HepG2 (cell line): ENCODE data around the gene PRKCE. TPM values are rescaled to one million over a fixed set of nuclear protein-coding genes. Genes with fewer than 3 reads are reported as not detected.

Experiments
- ARID5B ChIP-seq: IDR thresholded peaks from 2 replicates; pipeline ENCODE4 v1.4.0; 2020; ENCODE audit warnings: mild to moderate bottlenecking, missing genetic modification reagents
- BHLHE40 ChIP-seq: IDR thresholded peaks from 2 replicates; pipeline ENCODE4 v1.6.1; 2011; ENCODE audit warnings: low read length, improper control_type of control experiment
- DNMT1 ChIP-seq: sonication (generic); formaldehyde crosslinking; IDR thresholded peaks from 2 replicates; pipeline ENCODE4 v1.5.1; 2020; ENCODE audit warnings: mild to moderate bottlenecking, missing genetic modification reagents
- HNRNPL ChIP-seq: fragments of 200-400 bp; formaldehyde crosslinking; IDR thresholded peaks from 2 replicates; pipeline ENCODE4 v1.6.1; 2017; ENCODE audit warnings: mild to moderate bottlenecking, low read depth, low read length
- ISL2 ChIP-seq: sonication (generic); formaldehyde crosslinking; IDR thresholded peaks from 2 replicates; pipeline ENCODE4 v1.5.0; 2020; ENCODE audit warnings: missing genetic modification reagents
- NBN ChIP-seq: fragments of 450-650 bp; conservative IDR thresholded peaks from 2 replicates; pipeline ENCODE4 v1.6.1; 2017
- NR0B2 ChIP-seq: sonication (generic); formaldehyde crosslinking; IDR thresholded peaks from 2 replicates; pipeline ENCODE4 v1.4.0; 2020; ENCODE audit warnings: mild to moderate bottlenecking, missing genetic modification reagents
- POLR2AphosphoS2 ChIP-seq: IDR thresholded peaks from 2 replicates; pipeline ENCODE4 v1.6.1; 2011; ENCODE audit warnings: low read depth, low read length, improper control_type of control experiment
- RAD51 ChIP-seq: fragments of 450-650 bp; IDR thresholded peaks from 2 replicates; pipeline ENCODE4 v1.6.1; 2016; ENCODE audit warnings: borderline replicate concordance
- RFXAP ChIP-seq: sonication (generic); formaldehyde crosslinking; IDR thresholded peaks from 2 replicates; pipeline ENCODE4 v1.4.0; 2020; ENCODE audit warnings: missing genetic modification reagents, borderline replicate concordance
- SSRP1 ChIP-seq: IDR thresholded peaks from 2 replicates; pipeline ENCODE4 v1.6.1; 2016; ENCODE audit warnings: control low read depth
- TFDP2 ChIP-seq: sonication (generic); formaldehyde crosslinking; IDR thresholded peaks from 2 replicates; pipeline ENCODE4 v1.4.0; 2020; ENCODE audit warnings: missing genetic modification reagents
- ZEB1 ChIP-seq: IDR thresholded peaks from 2 replicates; pipeline ENCODE4 v1.6.1; 2012; ENCODE audit warnings: mild to moderate bottlenecking, low read depth, inconsistent platforms; ENCODE audit not compliant: insufficient replicate concordance
- ZNF296 ChIP-seq: sonication (generic); formaldehyde crosslinking; conservative IDR thresholded peaks from 2 replicates; pipeline ENCODE4 v1.5.0; 2020; ENCODE audit warnings: mild to moderate bottlenecking, missing genetic modification reagents
- ZNF441 ChIP-seq: sonication (generic); formaldehyde crosslinking; IDR thresholded peaks from 2 replicates; pipeline ENCODE4 v1.7.0; 2021; ENCODE audit warnings: missing genetic modification reagents, borderline replicate concordance
- ZNF460 ChIP-seq: sonication (generic); formaldehyde crosslinking; IDR thresholded peaks from 2 replicates; pipeline ENCODE4 v1.5.1; 2020; ENCODE audit warnings: missing genetic modification reagents, mild to moderate bottlenecking, borderline replicate concordance
- ZNF687 ChIP-seq: sonication (generic); formaldehyde crosslinking; IDR thresholded peaks from 2 replicates; pipeline ENCODE4 v1.5.1; 2020; ENCODE audit warnings: mild to moderate bottlenecking, missing genetic modification reagents, moderate library complexity
- polyA plus RNA-seq, 8 experiments: library from polyadenylated mRNA; depleted of rRNA in 3 of 8; stranded (reverse) in 7 of 8; unstranded in 1 of 8; fragments of >200 nt; fragmentation: Illumina TruSeq in 4 of 8; extraction: Trizol in 4 of 8; gene quantifications; 2 replicates each; pipeline versions ENCODE4 v1.2.1 to v1.2.3, GENCODE V29; 2011 to 2016; ENCODE audit warnings: low read depth in 4 of 8, missing spikeins in 1 of 8, mixed read lengths in 1 of 8; ENCODE audit not compliant: insufficient read depth in 1 of 8
- total RNA-seq, 5 experiments: library from RNA; depleted of rRNA; stranded (reverse); fragments of >200 nt; fragmentation: Illumina TruSeq; extraction: Trizol; gene quantifications; 2 replicates each; pipeline ENCODE4 v1.2.3, GENCODE V29; 2016; ENCODE audit warnings: low read depth in 1 of 5

The PRKCE gene
- total and polyA plus RNA-seq, 2 of the 13 experiments (the other 11 are each of a cell fraction or from before 2014, with no cell fraction given): 1.0 to 3.9 TPM

- TF ChIP-seq ZNF296 (no peak), TFDP2 (peak; percentile 54; the same call in 1 of the 2 replicates), RAD51 (no peak), POLR2AphosphoS2 (no peak), NBN (no peak), ZNF460 (no peak), ZNF441 (CRISPR knock-in tag) (no peak), NR0B2 (CRISPR knock-in tag) (no peak), HNRNPL (peak; percentile 74), ZEB1 (peak; percentile 42), SSRP1 (CRISPR knock-in tag) (no peak), DNMT1 (no peak), RFXAP (CRISPR knock-in tag) (peak; percentile 90), BHLHE40 (peak; percentile 77), ARID5B (CRISPR knock-in tag) (peak; percentile 99), ISL2 (CRISPR knock-in tag) (peak; percentile 95), ZNF687 (CRISPR knock-in tag) (peak; percentile 77)
These were observed 340.7 kb downstream of the PRKCE start (continued) for GRCh38 chr2:45992021-45992740.
